Panc1 (cell line): ENCODE measurements around the gene PROSER3. TPM values are rescaled to one million over a fixed set of nuclear protein-coding genes. Genes with fewer than 3 reads are reported as not detected.
A peak's percentile ranks its signal among the peaks of the same experiment; 100 is the strongest.

Experiments
- ATAC-seq: fragments of 200-7000 bp; cut with Tn5 transposase; 2 replicates; pipeline ENCODE4 v1.9.1; 2020; ENCODE audit warnings: mild to moderate bottlenecking, moderate library complexity
- BruUV-seq: library from RNA; stranded (reverse); fragments of 400-500 nt; replicated peaks from 2 replicates; lab custom pipeline; 2021; lab: Mats Ljungman, UMichigan
- CTCF ChIA-PET: fragments of 300-600 bp; sonication (Branson Sonifier 250); formaldehyde crosslinking; loops from one replicate; lab custom pipeline; 2022; ENCODE audit warnings: antibody characterized with exemption; lab: Charles Lee
- POLR2A ChIA-PET: fragments of 300-600 bp; sonication (Branson Sonifier 250); formaldehyde crosslinking; loops from one replicate; lab custom pipeline; 2022; ENCODE audit warnings: antibody characterized with exemption; lab: Charles Lee
- DNase-seq: peaks from one replicate; pipeline ENCODE4 v3.0.0-alpha.2; 2010; ENCODE audit warnings: low read depth, low spot score
- H3K27ac ChIP-seq: 2 replicates; pipeline ENCODE4 v1.5.1; 2011; ENCODE audit warnings: mild to moderate bottlenecking, low read length, inconsistent platforms
- H3K27me3 ChIP-seq: fragments of 200-500 bp; sonication (Bioruptor generic); 2 replicates; pipeline ENCODE4 v1.6.0; 2014; ENCODE audit warnings: low read length, inconsistent platforms; ENCODE audit not compliant: control insufficient read depth, insufficient read depth
- H3K36me3 ChIP-seq: fragments of 200-500 bp; sonication (Bioruptor generic); 2 replicates; pipeline ENCODE4 v1.5.1; 2014; ENCODE audit warnings: inconsistent platforms, mild to moderate bottlenecking, low read length, moderate library complexity; ENCODE audit not compliant: control insufficient read depth, insufficient read depth
- H3K4me1 ChIP-seq: 2 replicates; pipeline ENCODE4 v1.5.1; 2011; ENCODE audit warnings: inconsistent platforms, mild to moderate bottlenecking, low read length, moderate library complexity; ENCODE audit not compliant: control insufficient read depth, insufficient read depth
- H3K4me3 ChIP-seq, 2 experiments: 2 replicates each; pipeline ENCODE4 v1.5.1; 2011 to 2012; ENCODE audit warnings: low read depth in 2 of 2, low read length in 2 of 2, mild to moderate bottlenecking in 2 of 2, inconsistent platforms in 1 of 2, moderate library complexity in 1 of 2
- H3K9me3 ChIP-seq: fragments of 200-500 bp; sonication (Bioruptor generic); 2 replicates; pipeline ENCODE4 v1.5.1; 2014; ENCODE audit warnings: low read depth, mild to moderate bottlenecking, inconsistent platforms, low read length, moderate library complexity; ENCODE audit not compliant: control insufficient read depth, insufficient read depth
- POLR2AphosphoS5 ChIP-seq: IDR thresholded peaks from 2 replicates; pipeline ENCODE4 v1.6.1; 2012; ENCODE audit warnings: mild to moderate bottlenecking, low read depth, low read length, moderate library complexity
- SIN3A ChIP-seq: IDR thresholded peaks from 2 replicates; pipeline ENCODE4 v1.6.1; 2012; ENCODE audit warnings: low read depth, mild to moderate bottlenecking, low read length, moderate library complexity, borderline replicate concordance; ENCODE audit not compliant: insufficient read depth
- TCF7L2 ChIP-seq: IDR thresholded peaks from 2 replicates; pipeline ENCODE4 v1.6.1; 2011; ENCODE audit warnings: mild to moderate bottlenecking, low read depth, low read length, inconsistent platforms
- in situ Hi-C: cut with HindIII; loops from 2 replicates; pipeline ENCODE4 v1.10.0; 2016; ENCODE audit warnings: low sequenced_read_pairs, low pct_unique_long_range_greater_than_20kb
- intact Hi-C: fragments of 100-400 bp; cut with micrococcal nuclease; formaldehyde crosslinking; loops from one replicate; pipeline ENCODE4 v1.10.0; 2022; ENCODE audit not compliant: unreplicated experiment
- total RNA-seq: library from RNA; stranded (reverse); gene quantifications from one replicate; pipeline ENCODE4 v1.2.1, GENCODE V29; 2021; ENCODE audit not compliant: unreplicated experiment
- TF ChIP-seq, protein P1 (sequence below): fragments of 450-650 bp; IDR thresholded peaks from 2 replicates; pipeline ENCODE4 v1.5.1; 2017; ENCODE audit warnings: mild to moderate bottlenecking
- TF ChIP-seq, protein P2 (sequence below), 2 experiments: IDR thresholded peaks; 2 replicates each; pipeline ENCODE4 v1.6.1; 2011 to 2012; ENCODE audit warnings: low read depth in 2 of 2, control low read depth in 1 of 2, low read length in 1 of 2, mild to moderate bottlenecking in 1 of 2, moderate library complexity in 1 of 2; ENCODE audit not compliant: insufficient read depth in 1 of 2

The PROSER3 gene
- total RNA-seq, 1 experiment from 2014 or later, result 63.9 TPM

GRCh38 chr19:35717665-35718344, 40.2 kb upstream of the PROSER3 start, which contains the start of gene KMT2B:
TSS of gene KMT2B (plus strand) at chr19:35718003. CDS start at chr19:35718019, 16 bp downstream.
- in situ Hi-C loops (no loop called here), intact Hi-C loops (loop anchor here (2.0 to 10.0 kb wide), 2 partner anchors 23 to 163 kb away; no protein-coding TSS in a partner anchor)
- peaks cover 6% of the 10 kb centered on the region; the same call in 1 of the 2 replicates for H3K36me3 ChIP-seq
- H3K9me3 ChIP-seq, result no peaks in the 10 kb centered on the region
- peak within 1 kb of the TSS; percentile 89 for H3K27ac ChIP-seq
- no peak for DNase-seq
- no TSS peak for BruUV-seq
- H3K4me3 ChIP-seq, result peak within 1 kb of the TSS; percentile 85 to 87
- no peaks in the 10 kb centered on the region for H3K27me3 ChIP-seq
- CTCF ChIA-PET, result no interaction called here
- H3K4me1 ChIP-seq, result peaks cover 16% of the 10 kb centered on the region
- peak; percentile 85 for ATAC-seq
- POLR2A ChIA-PET, result no interaction called here
- TF ChIP-seq, protein P1, sequence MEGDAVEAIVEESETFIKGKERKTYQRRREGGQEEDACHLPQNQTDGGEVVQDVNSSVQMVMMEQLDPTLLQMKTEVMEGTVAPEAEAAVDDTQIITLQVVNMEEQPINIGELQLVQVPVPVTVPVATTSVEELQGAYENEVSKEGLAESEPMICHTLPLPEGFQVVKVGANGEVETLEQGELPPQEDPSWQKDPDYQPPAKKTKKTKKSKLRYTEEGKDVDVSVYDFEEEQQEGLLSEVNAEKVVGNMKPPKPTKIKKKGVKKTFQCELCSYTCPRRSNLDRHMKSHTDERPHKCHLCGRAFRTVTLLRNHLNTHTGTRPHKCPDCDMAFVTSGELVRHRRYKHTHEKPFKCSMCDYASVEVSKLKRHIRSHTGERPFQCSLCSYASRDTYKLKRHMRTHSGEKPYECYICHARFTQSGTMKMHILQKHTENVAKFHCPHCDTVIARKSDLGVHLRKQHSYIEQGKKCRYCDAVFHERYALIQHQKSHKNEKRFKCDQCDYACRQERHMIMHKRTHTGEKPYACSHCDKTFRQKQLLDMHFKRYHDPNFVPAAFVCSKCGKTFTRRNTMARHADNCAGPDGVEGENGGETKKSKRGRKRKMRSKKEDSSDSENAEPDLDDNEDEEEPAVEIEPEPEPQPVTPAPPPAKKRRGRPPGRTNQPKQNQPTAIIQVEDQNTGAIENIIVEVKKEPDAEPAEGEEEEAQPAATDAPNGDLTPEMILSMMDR, result no peak
- TF ChIP-seq POLR2AphosphoS5 (no peak), SIN3A (no peak), TCF7L2 (no peak)
- TF ChIP-seq, protein P2, sequence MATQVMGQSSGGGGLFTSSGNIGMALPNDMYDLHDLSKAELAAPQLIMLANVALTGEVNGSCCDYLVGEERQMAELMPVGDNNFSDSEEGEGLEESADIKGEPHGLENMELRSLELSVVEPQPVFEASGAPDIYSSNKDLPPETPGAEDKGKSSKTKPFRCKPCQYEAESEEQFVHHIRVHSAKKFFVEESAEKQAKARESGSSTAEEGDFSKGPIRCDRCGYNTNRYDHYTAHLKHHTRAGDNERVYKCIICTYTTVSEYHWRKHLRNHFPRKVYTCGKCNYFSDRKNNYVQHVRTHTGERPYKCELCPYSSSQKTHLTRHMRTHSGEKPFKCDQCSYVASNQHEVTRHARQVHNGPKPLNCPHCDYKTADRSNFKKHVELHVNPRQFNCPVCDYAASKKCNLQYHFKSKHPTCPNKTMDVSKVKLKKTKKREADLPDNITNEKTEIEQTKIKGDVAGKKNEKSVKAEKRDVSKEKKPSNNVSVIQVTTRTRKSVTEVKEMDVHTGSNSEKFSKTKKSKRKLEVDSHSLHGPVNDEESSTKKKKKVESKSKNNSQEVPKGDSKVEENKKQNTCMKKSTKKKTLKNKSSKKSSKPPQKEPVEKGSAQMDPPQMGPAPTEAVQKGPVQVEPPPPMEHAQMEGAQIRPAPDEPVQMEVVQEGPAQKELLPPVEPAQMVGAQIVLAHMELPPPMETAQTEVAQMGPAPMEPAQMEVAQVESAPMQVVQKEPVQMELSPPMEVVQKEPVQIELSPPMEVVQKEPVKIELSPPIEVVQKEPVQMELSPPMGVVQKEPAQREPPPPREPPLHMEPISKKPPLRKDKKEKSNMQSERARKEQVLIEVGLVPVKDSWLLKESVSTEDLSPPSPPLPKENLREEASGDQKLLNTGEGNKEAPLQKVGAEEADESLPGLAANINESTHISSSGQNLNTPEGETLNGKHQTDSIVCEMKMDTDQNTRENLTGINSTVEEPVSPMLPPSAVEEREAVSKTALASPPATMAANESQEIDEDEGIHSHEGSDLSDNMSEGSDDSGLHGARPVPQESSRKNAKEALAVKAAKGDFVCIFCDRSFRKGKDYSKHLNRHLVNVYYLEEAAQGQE (IDR thresholded peaks at IDR 0.05; ENCODE audit: insufficient read depth in 1 of 2, low read depth in 2 of 2, low read length in 1 of 2), result no peak

GRCh38 chr19:35718345-35719041, 39.5 kb upstream of the PROSER3 start:
- Histone ChIP-seq H3K36me3 (peaks cover 13% of the 10 kb centered on the region; the same call in 1 of the 2 replicates), H3K27ac (peak overlapping the region; percentile 80), H3K27me3 (no peaks in the 10 kb centered on the region), H3K4me1 (peaks cover 16% of the 10 kb centered on the region), H3K9me3 (no peaks in the 10 kb centered on the region), H3K4me3 (peak overlapping the region; percentile 81 to 85)
- POLR2A ChIA-PET, result interaction anchor here (0.6 to 1.0 kb wide), 3 partner anchors 27 to 192 kb away, joined by 3 to 5 read pairs (median 4); partner anchors contain the start of genes PSENEN and U2AF1L4
- intact Hi-C loops, result loop anchor here (10.0 kb wide), 1 partner anchor 164 kb away; no protein-coding TSS in a partner anchor
- in situ Hi-C loops, result no loop called here
- no TSS peak for BruUV-seq
- DNase-seq, result no peak
- CTCF ChIA-PET, result no interaction called here
- ATAC-seq, result no peak
- TF ChIP-seq TCF7L2, result no peak
- no peak for TF ChIP-seq SIN3A
